Measurements from ENCODE around the gene NINL. TPM values are rescaled to one million over a fixed set of nuclear protein-coding genes. Genes with fewer than 3 reads are reported as not detected.
"Not testable (repeated sequence)": the region's sequence is repeated elsewhere in the genome, so short reads cannot be mapped to it uniquely, and the experiment has no call there.

Gene NINL
- total RNA-seq, 1 experiment from 2014 or later, result 1.2 TPM

DNA sequence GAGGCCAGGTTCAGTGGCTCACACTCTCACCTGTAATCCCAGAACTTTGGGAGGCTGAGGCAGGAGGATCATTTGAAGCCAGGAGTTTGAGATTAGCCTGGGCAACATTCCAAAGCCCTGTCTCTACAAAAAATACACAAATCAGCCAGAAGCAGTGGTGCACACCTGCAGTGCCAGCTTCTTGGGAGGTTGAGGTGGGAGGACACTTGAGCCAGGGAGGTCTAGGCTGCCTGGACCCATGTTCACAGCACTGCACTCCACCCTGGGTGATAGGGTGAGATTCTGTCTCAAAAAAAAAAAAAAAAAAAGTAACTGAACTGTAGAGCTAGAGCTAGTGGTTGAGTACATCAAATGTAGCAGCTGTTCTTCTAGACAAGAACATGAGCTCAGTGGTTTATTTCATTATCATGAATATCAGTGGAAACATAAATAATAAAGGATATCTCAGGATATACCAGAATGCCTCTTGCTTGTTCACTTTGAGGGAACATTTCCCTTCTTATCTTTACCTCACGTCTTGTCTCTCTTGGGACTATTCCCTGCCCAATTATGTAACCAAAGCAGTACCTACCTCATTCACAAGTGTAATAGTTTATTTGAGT lies 20.9 kb upstream of the NINL start:
- no peak overlapping the region for H3K4me3 Mint-ChIP-seq (ENCODE audit: unreplicated experiment)
- H3K27ac Mint-ChIP-seq (ENCODE audit: low read depth, unreplicated experiment), result no peak overlapping the region
- no TSS peak for BruUV-seq (replicated peaks)
- intact Hi-C loops (cut with micrococcal nuclease), result no loop called here
- TF ChIP-seq, protein P1, sequence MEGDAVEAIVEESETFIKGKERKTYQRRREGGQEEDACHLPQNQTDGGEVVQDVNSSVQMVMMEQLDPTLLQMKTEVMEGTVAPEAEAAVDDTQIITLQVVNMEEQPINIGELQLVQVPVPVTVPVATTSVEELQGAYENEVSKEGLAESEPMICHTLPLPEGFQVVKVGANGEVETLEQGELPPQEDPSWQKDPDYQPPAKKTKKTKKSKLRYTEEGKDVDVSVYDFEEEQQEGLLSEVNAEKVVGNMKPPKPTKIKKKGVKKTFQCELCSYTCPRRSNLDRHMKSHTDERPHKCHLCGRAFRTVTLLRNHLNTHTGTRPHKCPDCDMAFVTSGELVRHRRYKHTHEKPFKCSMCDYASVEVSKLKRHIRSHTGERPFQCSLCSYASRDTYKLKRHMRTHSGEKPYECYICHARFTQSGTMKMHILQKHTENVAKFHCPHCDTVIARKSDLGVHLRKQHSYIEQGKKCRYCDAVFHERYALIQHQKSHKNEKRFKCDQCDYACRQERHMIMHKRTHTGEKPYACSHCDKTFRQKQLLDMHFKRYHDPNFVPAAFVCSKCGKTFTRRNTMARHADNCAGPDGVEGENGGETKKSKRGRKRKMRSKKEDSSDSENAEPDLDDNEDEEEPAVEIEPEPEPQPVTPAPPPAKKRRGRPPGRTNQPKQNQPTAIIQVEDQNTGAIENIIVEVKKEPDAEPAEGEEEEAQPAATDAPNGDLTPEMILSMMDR (IDR thresholded peaks at IDR 0.05; ENCODE audit: unreplicated experiment), result no peak
- ChIA-PET POLR2A (interaction anchor here (1.3 kb wide), 1 partner anchor 14 kb away, joined by 3 read pairs; no protein-coding TSS in a partner anchor), CTCF (interaction anchor here (0.5 to 0.9 kb wide), 4 partner anchors 14 to 1538 kb away, joined by 3 to 6 read pairs (median 4); no protein-coding TSS in a partner anchor)
- no peaks in the 10 kb centered on the region for H3K36me3 Mint-ChIP-seq (ENCODE audit: insufficient read depth, unreplicated experiment)
- peaks cover 8% of the 10 kb centered on the region for H3K9me3 Mint-ChIP-seq (ENCODE audit: unreplicated experiment)
- H3K27me3 Mint-ChIP-seq (ENCODE audit: insufficient read depth, unreplicated experiment), result no peaks in the 10 kb centered on the region
- H3K4me1 Mint-ChIP-seq (ENCODE audit: insufficient read depth, unreplicated experiment), result no peaks in the 10 kb centered on the region
- no peak for DNase-seq (ENCODE audit: unreplicated experiment)

DNA sequence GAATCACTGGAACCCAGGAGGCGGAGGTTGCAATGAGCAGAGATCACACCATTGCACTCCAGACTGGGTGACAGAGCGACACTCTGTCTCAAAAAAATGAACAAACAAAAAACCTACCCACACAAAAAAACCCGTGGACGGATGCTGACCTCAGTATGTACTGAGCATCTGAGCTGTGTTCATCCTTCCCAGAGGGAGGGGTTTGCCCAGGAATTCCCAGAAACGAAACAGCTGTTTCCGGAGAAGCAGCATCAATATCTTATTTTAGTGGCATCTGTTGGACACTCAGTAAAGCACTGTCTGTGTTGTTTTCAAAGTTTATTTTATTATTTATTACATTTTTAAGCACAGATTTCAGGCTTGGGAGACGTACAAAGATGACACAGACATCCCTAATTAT lies 19.8 kb upstream of the NINL start:
- no peaks in the 10 kb centered on the region for H3K27me3 Mint-ChIP-seq (ENCODE audit: insufficient read depth, unreplicated experiment)
- DNase-seq (ENCODE audit: unreplicated experiment), result no peak
- POLR2A ChIA-PET, result no interaction called here
- intact Hi-C loops (cut with micrococcal nuclease), result no loop called here
- peaks cover 8% of the 10 kb centered on the region for H3K9me3 Mint-ChIP-seq (ENCODE audit: unreplicated experiment)
- H3K27ac Mint-ChIP-seq (ENCODE audit: low read depth, unreplicated experiment), result no peak overlapping the region
- H3K4me3 Mint-ChIP-seq (ENCODE audit: unreplicated experiment), result no peak overlapping the region
- TF ChIP-seq, protein P1 (IDR thresholded peaks at IDR 0.05; ENCODE audit: unreplicated experiment), result no peak
- CTCF ChIA-PET, result no interaction called here
- H3K4me1 Mint-ChIP-seq (ENCODE audit: insufficient read depth, unreplicated experiment), result no peaks in the 10 kb centered on the region
- no TSS peak for BruUV-seq (replicated peaks)
- H3K36me3 Mint-ChIP-seq (ENCODE audit: insufficient read depth, unreplicated experiment), result no peaks in the 10 kb centered on the region

DNA sequence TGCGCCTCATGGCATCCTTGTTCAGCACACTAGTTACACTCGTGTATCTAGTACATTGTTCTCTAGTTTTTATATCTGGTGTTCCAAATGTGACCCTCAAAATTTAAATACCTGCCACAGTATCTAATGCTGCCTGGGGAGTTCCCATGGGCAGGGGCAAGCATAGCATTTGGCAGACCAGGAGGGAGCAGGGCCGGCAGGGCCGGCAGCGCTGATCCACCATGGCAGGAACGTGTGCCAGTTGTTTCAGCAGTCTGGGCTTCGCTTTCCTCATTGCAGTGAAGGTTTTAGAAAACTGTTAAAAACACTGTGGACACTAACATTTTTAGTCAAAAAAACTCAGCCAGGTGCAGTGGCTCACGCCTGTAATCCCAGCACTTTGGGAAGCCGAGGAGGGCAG lies 19.3 kb upstream of the NINL start:
- Mint-ChIP-seq H3K27ac (ENCODE audit: low read depth, unreplicated experiment) (no peak overlapping the region), H3K9me3 (ENCODE audit: unreplicated experiment) (peaks cover 8% of the 10 kb centered on the region), H3K4me3 (ENCODE audit: unreplicated experiment) (no peak overlapping the region), H3K27me3 (ENCODE audit: insufficient read depth, unreplicated experiment) (no peaks in the 10 kb centered on the region), H3K4me1 (ENCODE audit: insufficient read depth, unreplicated experiment) (no peaks in the 10 kb centered on the region), H3K36me3 (ENCODE audit: insufficient read depth, unreplicated experiment) (no peaks in the 10 kb centered on the region)
- no TSS peak for BruUV-seq (replicated peaks)
- CTCF ChIA-PET, result interaction anchor here (0.7 kb wide), 1 partner anchor 400 kb away, joined by 3 read pairs; no protein-coding TSS in a partner anchor
- intact Hi-C loops (cut with micrococcal nuclease), result no loop called here
- TF ChIP-seq, protein P1 (IDR thresholded peaks at IDR 0.05; ENCODE audit: unreplicated experiment), result no peak
- POLR2A ChIA-PET, result no interaction called here
- no peak for DNase-seq (ENCODE audit: unreplicated experiment)

DNA sequence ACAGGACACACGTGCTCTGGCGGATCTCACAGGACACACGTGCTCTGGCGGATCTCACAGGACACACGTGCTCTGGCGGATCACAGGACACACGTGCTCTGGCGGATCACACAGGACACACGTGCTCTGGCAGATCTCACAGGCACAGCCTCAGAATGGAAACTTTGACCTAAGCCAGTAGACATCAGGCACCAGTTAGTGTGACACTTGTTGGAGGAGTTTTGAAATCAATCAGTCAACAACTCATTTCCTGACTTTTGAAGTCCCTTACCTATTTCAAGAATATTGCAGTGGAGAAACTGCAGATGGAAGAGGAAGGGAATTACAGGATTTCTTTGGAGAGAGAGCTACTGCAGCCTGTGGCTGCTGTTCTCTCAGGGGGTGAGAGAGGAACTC lies 17.6 kb upstream of the NINL start:
- BruUV-seq (replicated peaks); H3K36me3 Mint-ChIP-seq (ENCODE audit: insufficient read depth, unreplicated experiment); intact Hi-C loops (cut with micrococcal nuclease); CTCF ChIA-PET; DNase-seq (ENCODE audit: unreplicated experiment); H3K4me1 Mint-ChIP-seq (ENCODE audit: insufficient read depth, unreplicated experiment); H3K27ac Mint-ChIP-seq (ENCODE audit: low read depth, unreplicated experiment); H3K27me3 Mint-ChIP-seq (ENCODE audit: insufficient read depth, unreplicated experiment); H3K4me3 Mint-ChIP-seq (ENCODE audit: unreplicated experiment); H3K9me3 Mint-ChIP-seq (ENCODE audit: unreplicated experiment); POLR2A ChIA-PET: not testable (repeated sequence)

DNA sequence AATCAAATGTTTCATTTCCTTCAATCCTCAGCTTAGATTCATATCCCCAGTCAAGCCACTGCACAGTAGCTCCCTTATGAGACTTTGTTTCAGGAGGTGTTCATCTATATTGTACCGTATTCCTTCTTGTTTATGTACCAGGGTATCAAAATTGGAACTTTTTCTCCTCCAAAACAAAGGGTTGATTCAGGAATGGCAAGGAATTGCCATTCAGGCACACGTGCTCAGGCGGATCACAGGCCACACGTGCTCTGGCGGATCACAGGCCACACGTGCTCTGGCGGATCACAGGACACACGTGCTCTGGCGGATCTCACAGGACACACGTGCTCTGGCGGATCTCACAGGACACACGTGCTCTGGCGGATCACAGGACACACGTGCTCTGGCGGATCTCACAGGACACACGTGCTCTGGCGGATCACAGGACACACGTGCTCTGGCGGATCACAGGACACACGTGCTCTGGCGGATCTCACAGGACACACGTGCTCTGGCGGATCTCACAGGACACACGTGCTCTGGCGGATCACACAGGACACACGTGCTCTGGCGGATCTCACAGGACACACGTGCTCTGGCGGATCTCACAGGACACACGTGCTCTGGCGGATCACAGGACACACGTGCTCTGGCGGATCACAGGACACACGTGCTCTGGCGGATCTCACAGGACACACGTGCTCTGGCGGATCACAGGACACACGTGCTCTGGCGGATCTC lies 17.0 kb upstream of the NINL start:
- H3K27ac Mint-ChIP-seq (ENCODE audit: low read depth, unreplicated experiment); H3K4me3 Mint-ChIP-seq (ENCODE audit: unreplicated experiment); H3K4me1 Mint-ChIP-seq (ENCODE audit: insufficient read depth, unreplicated experiment); DNase-seq (ENCODE audit: unreplicated experiment); H3K27me3 Mint-ChIP-seq (ENCODE audit: insufficient read depth, unreplicated experiment); H3K36me3 Mint-ChIP-seq (ENCODE audit: insufficient read depth, unreplicated experiment); H3K9me3 Mint-ChIP-seq (ENCODE audit: unreplicated experiment); intact Hi-C loops (cut with micrococcal nuclease); POLR2A ChIA-PET; BruUV-seq (replicated peaks): not testable (repeated sequence)
- CTCF ChIA-PET, result interaction anchor here (0.6 kb wide), 1 partner anchor 132 kb away, joined by 3 read pairs; no protein-coding TSS in a partner anchor
